ENCODE results near the gene ADARB1. TPM values are rescaled to one million over a fixed set of nuclear protein-coding genes. Genes with fewer than 3 reads are reported as not detected.

The ADARB1 gene
- total and polyA plus RNA-seq, 9 donors: 6.0 to 23.7 (median 16.3) TPM

- TF ChIP-seq CTCF (IDR thresholded peaks at IDR 0.05): no peak
- H3K27me3 ChIP-seq: no peaks in the 10 kb centered on the region
- no peak overlapping the region for H3K4me3 ChIP-seq
- H3K27ac ChIP-seq: no peak overlapping the region
- DNase-seq: no peak
- no peaks in the 10 kb centered on the region for H3K4me1 ChIP-seq (ENCODE audit: insufficient read depth)
- H3K36me3 ChIP-seq: no peaks in the 10 kb centered on the region
- WGBS, 3 donors: 78 to 85% (median 78%) methylated on average over 8 of the region's 8 CpGs
- H3K9me3 ChIP-seq: no peaks in the 10 kb centered on the region
- intact Hi-C loops (cut with DNase I): no loop called here
These were observed 14.3 kb upstream of the ADARB1 start for GRCh38 chr21:45060089-45060488.

- TF ChIP-seq POLR2A (IDR thresholded peaks at IDR 0.05) (no peak), CTCF (IDR thresholded peaks at IDR 0.05) (no peak), EP300 (IDR thresholded peaks at IDR 0.05) (no peak)
- no peaks in the 10 kb centered on the region for H3K36me3 ChIP-seq
- no peak overlapping the region for H3K27ac ChIP-seq
- 75 to 81% (median 77%) methylated on average over 9 of the region's 9 CpGs for WGBS, 3 donors
- no peaks in the 10 kb centered on the region for H3K9me3 ChIP-seq
- intact Hi-C loops (cut with DNase I): no loop called here
- no peak for DNase-seq
- H3K4me1 ChIP-seq (ENCODE audit: insufficient read depth): no peaks in the 10 kb centered on the region
- H3K4me3 ChIP-seq: no peak overlapping the region
- H3K27me3 ChIP-seq: no peaks in the 10 kb centered on the region
These were observed 13.6 kb upstream of the ADARB1 start for GRCh38 chr21:45060675-45061311.

- 76 to 90% (median 85%) methylated on average over 8 of the region's 8 CpGs for WGBS, 3 donors
- H3K4me3 ChIP-seq: no peak overlapping the region
- H3K9me3 ChIP-seq: no peaks in the 10 kb centered on the region
- H3K27ac ChIP-seq: no peak overlapping the region
- no peaks in the 10 kb centered on the region for H3K4me1 ChIP-seq (ENCODE audit: insufficient read depth)
- no peaks in the 10 kb centered on the region for H3K36me3 ChIP-seq
- TF ChIP-seq EP300 (IDR thresholded peaks at IDR 0.05): no peak
- no peak for TF ChIP-seq CTCF (IDR thresholded peaks at IDR 0.05)
- no peak for TF ChIP-seq POLR2A (IDR thresholded peaks at IDR 0.05)
- no peaks in the 10 kb centered on the region for H3K27me3 ChIP-seq
- intact Hi-C loops (cut with DNase I): no loop called here
- DNase-seq: no peak
These were observed 10.3 kb upstream of the ADARB1 start for GRCh38 chr21:45064091-45064490.

GRCh38 chr21:45064618-45065399 lies 9.6 kb upstream of the ADARB1 start:
- WGBS, 3 donors: 79 to 84% (median 82%) methylated on average over 19 of the region's 19 CpGs
- intact Hi-C loops (cut with DNase I): no loop called here
- H3K27ac ChIP-seq: no peak overlapping the region

More at GRCh38 chr21:45064618-45065399, 9.6 kb upstream of the ADARB1 start:
- DNase-seq: no peak
- TF ChIP-seq EP300 (IDR thresholded peaks at IDR 0.05): no peak
- no peak for TF ChIP-seq CTCF (IDR thresholded peaks at IDR 0.05)
- TF ChIP-seq POLR2A (IDR thresholded peaks at IDR 0.05): no peak
- H3K9me3 ChIP-seq: no peaks in the 10 kb centered on the region
- H3K4me1 ChIP-seq (ENCODE audit: insufficient read depth): no peaks in the 10 kb centered on the region
- no peak overlapping the region for H3K4me3 ChIP-seq
- H3K36me3 ChIP-seq: no peaks in the 10 kb centered on the region
- H3K27me3 ChIP-seq: no peaks in the 10 kb centered on the region

Measured in ovary (tissue), 9 donors.